Gastrocnemius medialis (tissue), 4 donors: ENCODE results near the gene AASS.

Source experiments
- POLR2A ChIP-seq, 2 donors: fragments of 450-650 bp; IDR thresholded peaks; one replicate each; pipeline ENCODE4 v1.6.1; 2017; ENCODE audit warnings: antibody characterized with exemption in 2 of 2, mild to moderate bottlenecking in 2 of 2, moderate library complexity in 2 of 2
- TF ChIP-seq, protein P1 (sequence below), 5 experiments: fragments of 450-650 bp in 3 of 5; fragments of 200-600 bp in 2 of 5; sonication (generic) in 2 of 5; IDR thresholded peaks in 4 of 5; conservative IDR thresholded peaks in 1 of 5; 1 replicate in 4 of 5; 2 replicates in 1 of 5; pipeline ENCODE4 v1.5.1; 2016 to 2019; ENCODE audit warnings: antibody characterized with exemption in 5 of 5, mild to moderate bottlenecking in 3 of 5, moderate library complexity in 3 of 5

DNA sequence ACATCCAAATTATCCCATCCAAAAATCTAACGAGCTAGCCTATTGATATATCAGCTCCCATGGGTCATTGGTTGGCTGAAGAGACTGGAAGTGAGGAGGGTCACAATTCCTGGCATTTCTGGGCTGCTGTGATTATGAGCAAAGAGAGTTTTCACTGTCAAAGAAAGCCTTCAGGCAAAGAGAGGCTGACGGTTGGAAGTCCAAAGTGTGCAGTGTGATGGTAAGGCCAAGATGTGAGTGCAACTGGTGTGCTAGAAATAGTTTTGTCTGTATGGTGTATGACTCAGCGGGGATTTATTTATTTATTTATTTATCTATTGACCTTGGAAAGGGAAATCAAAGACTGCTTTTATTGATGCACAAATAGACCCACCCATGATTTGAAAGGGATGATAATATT lies 75.0 kb downstream of the AASS start:
- no peak for TF ChIP-seq POLR2A (IDR thresholded peaks at IDR 0.05)
- TF ChIP-seq, protein P1, sequence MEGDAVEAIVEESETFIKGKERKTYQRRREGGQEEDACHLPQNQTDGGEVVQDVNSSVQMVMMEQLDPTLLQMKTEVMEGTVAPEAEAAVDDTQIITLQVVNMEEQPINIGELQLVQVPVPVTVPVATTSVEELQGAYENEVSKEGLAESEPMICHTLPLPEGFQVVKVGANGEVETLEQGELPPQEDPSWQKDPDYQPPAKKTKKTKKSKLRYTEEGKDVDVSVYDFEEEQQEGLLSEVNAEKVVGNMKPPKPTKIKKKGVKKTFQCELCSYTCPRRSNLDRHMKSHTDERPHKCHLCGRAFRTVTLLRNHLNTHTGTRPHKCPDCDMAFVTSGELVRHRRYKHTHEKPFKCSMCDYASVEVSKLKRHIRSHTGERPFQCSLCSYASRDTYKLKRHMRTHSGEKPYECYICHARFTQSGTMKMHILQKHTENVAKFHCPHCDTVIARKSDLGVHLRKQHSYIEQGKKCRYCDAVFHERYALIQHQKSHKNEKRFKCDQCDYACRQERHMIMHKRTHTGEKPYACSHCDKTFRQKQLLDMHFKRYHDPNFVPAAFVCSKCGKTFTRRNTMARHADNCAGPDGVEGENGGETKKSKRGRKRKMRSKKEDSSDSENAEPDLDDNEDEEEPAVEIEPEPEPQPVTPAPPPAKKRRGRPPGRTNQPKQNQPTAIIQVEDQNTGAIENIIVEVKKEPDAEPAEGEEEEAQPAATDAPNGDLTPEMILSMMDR (IDR thresholded peaks at IDR 0.05 in 4 of 5, conservative IDR thresholded peaks at IDR 0.05 in 1 of 5): no peak
